ENCODE measurements around the gene RNU5B-1. TPM values are rescaled to one million over a fixed set of nuclear protein-coding genes. Genes with fewer than 3 reads are reported as not detected.

Gene RNU5B-1
- total RNA-seq, 1 donor = not detected

DNA sequence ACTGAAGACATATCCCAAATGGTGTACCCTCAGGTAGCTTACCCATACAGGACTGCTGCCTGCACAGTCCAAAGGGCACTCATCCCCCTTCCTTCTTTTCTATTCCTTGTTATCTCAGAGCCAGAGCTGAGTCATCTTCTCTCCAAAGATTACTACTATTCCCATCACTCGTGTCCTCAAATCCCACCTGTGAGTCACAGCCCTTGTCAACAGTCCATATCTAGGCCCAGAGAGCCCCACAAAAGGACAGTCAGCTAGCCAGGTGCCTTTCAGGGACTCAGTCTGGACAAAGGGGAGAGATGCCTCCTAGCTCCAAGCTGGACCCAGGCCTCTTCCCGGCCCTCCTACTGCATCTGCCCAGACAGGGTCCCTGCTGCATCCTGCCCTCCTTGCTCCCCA is 28.8 kb upstream of the RNU5B-1 start:
- H3K4me3 ChIP-seq (ENCODE audit: low read depth, low read length) = no peak overlapping the region
- TF ChIP-seq CTCF (IDR thresholded peaks at IDR 0.05; ENCODE audit: insufficient read depth, low read length) = no peak
- peak; percentile 30 for DNase-seq (ENCODE audit: low read depth)

DNA sequence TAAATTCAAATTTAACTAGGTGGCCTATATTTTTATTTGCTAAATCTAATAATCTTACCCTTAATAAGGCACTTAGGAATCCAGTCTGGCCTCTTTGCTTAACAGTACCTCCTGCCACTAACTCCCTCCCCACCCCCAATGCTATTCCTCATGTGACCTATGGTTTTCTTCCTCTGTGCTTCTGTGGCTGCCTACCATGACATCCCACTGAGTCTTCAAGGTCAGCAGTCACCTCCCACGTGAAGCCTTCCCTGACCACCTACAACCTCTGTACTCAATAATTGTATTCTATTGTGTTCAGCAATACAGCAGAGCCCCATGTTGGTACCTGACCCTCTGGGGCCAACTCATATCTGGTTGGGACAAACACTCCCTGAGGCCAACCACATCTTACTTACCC is 27.5 kb upstream of the RNU5B-1 start:
- H3K4me3 ChIP-seq (ENCODE audit: low read depth, low read length) = no peak overlapping the region
- TF ChIP-seq CTCF (IDR thresholded peaks at IDR 0.05; ENCODE audit: insufficient read depth, low read length) = no peak
- DNase-seq (ENCODE audit: low read depth) = no peak

DNA sequence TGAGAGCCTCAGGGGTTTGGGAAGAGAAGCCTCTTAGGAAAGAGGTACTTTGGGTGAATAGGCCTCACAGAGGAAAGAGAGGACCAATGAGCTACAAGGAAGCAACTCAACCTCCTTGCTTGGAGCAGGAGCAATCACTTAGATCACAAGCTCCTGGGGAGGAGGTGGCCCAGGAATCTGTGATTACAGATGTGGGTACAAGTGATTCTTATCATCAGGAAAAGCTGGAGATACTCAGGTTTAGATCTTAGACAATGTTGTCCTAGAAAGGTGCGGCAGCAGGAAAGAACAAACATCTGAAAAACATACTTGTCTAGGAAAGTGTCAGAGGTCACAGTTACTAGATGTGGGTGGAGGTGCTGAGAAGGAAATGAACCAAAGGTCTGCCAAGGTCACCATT is 26.0 kb upstream of the RNU5B-1 start:
- TF ChIP-seq CTCF (IDR thresholded peaks at IDR 0.05; ENCODE audit: insufficient read depth, low read length) = no peak
- no peak overlapping the region for H3K4me3 ChIP-seq (ENCODE audit: low read depth, low read length)
- no peak for DNase-seq (ENCODE audit: low read depth)

GRCh38 chr15:65285291-65286068 is 19.0 kb upstream of the RNU5B-1 start:
- peak; percentile 48 for DNase-seq (ENCODE audit: low read depth)

GRCh38 chr15:65286069-65286703 is 18.3 kb upstream of the RNU5B-1 start:
- no peak for TF ChIP-seq CTCF (IDR thresholded peaks at IDR 0.05; ENCODE audit: insufficient read depth, low read length)
- peak; percentile 16 for DNase-seq (ENCODE audit: low read depth)

More at GRCh38 chr15:65285291-65286068, 19.0 kb upstream of the RNU5B-1 start:
- peak overlapping the region; percentile 72 for H3K4me3 ChIP-seq (ENCODE audit: low read depth, low read length)
- TF ChIP-seq CTCF (IDR thresholded peaks at IDR 0.05; ENCODE audit: insufficient read depth, low read length) = no peak

DNA sequence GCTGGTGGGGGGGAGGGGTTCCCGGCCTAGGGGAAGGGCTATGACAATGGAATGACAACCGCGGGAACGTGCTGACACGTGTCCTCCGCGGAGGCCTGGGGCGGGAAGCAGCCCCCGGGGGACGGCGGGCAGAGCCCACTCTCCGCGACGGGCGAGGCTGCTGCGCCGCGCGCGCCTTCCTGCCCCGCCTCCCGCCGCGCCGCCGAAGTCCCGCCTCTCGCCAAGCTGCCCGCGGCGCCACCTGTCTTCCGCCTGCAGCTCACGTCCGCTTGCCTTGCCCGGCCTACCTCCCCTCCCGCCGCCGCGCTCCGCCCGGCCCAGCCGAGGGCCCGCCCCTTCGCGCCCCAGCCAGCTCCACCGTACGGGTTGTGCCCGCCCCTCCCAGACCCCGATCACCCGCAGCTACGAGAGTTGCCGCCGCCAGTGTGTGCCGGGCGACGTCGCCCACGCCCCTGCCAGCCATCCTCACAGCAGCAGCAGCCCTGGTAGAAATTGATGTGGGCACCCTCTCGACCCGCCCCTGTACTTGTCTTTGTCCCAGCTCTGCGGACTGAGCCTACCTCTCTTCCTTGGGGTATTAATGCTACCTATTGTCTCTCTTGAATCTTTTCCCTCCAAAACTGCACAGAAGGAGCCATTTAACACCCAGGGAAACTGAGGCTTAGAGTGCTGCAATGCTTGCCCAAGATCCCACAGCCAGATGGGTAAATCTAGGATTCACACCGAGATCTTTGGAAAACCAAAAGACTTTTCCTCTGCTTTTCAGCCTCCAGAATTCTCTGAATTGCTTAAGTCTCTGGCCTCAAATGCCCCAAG is 17.6 kb upstream of the RNU5B-1 start, which contains the start of gene PARP16:
PARP16 (minus strand) TSS at position 180 of the 816 bp plus-strand sequence. CDS start 457 bp downstream, outside the sequence.
- H3K4me3 ChIP-seq (ENCODE audit: low read depth, low read length) = peak within 1 kb of the TSS; percentile 72
- peak; percentile 62 for DNase-seq (ENCODE audit: low read depth)
- peak; percentile 38 for TF ChIP-seq CTCF (IDR thresholded peaks at IDR 0.05; ENCODE audit: insufficient read depth, low read length)

More at GRCh38 chr15:65286069-65286703, 18.3 kb upstream of the RNU5B-1 start:
- H3K4me3 ChIP-seq (ENCODE audit: low read depth, low read length) = peak overlapping the region; percentile 72
